ENCODE results near the gene RERE.

DNA sequence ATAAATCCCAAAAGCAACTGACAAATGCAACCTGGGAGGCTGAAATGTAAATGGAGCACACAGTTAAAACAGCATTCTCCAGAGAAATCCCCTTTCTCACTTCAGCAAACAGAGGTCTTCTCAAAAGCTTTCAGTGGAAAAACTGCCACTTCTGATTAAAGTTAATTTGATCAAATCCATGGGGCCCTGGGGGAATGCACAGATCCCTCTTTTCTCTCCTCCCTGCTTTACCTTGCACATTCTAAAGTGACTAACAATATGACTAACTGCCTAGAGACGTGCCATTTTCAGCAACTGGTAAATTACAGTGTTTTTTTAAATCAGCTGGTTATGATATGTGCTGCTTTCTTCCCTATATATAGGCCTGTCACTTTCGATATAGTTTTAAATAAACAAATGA is 142.5 kb downstream of the RERE start:
- no peak for TF ChIP-seq EZH2 (IDR thresholded peaks at IDR 0.05; ENCODE audit: low read depth)
- TF ChIP-seq, protein P1, sequence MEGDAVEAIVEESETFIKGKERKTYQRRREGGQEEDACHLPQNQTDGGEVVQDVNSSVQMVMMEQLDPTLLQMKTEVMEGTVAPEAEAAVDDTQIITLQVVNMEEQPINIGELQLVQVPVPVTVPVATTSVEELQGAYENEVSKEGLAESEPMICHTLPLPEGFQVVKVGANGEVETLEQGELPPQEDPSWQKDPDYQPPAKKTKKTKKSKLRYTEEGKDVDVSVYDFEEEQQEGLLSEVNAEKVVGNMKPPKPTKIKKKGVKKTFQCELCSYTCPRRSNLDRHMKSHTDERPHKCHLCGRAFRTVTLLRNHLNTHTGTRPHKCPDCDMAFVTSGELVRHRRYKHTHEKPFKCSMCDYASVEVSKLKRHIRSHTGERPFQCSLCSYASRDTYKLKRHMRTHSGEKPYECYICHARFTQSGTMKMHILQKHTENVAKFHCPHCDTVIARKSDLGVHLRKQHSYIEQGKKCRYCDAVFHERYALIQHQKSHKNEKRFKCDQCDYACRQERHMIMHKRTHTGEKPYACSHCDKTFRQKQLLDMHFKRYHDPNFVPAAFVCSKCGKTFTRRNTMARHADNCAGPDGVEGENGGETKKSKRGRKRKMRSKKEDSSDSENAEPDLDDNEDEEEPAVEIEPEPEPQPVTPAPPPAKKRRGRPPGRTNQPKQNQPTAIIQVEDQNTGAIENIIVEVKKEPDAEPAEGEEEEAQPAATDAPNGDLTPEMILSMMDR (conservative IDR thresholded peaks at IDR 0.05) = no peak

Data from PC-9 (cell line).